ENCODE results near the gene DCLRE1A.
A peak's percentile ranks its signal among the peaks of the same experiment; 100 is the strongest.

Gene DCLRE1A

GRCh38 chr10:113891476-113891875 lies 37.6 kb upstream of the DCLRE1A start:
- TF ChIP-seq CTCF (IDR thresholded peaks at IDR 0.05; ENCODE audit: low read depth, low read length) = no peak
- DNase-seq (ENCODE audit: low read depth in 2 of 2) = no peak
- H3K4me3 ChIP-seq (replicated peaks in 1 of 2; ENCODE audit: low read depth in 2 of 2, low read length in 2 of 2) = no peak overlapping the region

DNA sequence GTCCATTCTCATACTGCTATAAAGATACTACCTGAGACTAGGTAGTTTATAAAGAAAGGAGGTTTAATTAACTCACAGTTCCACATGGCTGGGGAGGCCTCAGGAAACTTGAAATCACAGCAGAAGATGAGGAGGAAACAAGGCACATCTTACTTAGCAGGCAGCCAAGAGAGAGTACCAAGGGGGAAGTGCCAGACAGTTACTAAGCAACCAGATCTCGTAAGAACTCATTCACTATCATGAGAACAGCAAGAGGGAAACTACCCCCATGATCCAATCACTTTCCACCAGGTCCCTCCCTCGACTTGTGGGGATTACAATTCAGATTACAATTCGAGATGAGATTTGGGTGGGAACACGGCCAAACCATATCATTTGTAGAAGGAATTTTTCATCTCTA lies 36.9 kb upstream of the DCLRE1A start:
- DNase-seq (ENCODE audit: low read depth in 2 of 2) = no peak
- TF ChIP-seq CTCF (IDR thresholded peaks at IDR 0.05; ENCODE audit: low read depth, low read length) = no peak
- no peak overlapping the region for H3K4me3 ChIP-seq (replicated peaks in 1 of 2; ENCODE audit: low read depth in 2 of 2, low read length in 2 of 2)

DNA sequence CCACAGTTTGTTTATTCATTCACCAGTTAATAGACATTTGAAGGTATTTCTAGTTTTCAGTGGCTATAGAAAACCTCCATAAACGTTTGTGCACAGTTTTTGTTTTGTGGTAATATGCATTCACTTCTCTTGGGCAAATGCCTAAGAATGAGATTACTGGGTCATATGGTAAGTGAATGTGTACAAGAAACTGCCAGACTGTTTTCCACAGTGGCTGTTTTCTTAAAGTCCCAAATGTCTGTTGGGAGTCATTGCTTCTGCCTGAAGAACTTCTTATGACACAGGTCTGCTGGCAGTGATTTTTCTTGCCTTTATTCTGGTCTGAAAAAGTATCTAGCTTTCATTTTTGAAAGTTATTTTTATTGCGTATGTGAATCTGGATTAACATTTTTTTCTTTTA lies 36.0 kb upstream of the DCLRE1A start:
- peak in 1 of 2 donors; percentile 13 for DNase-seq (ENCODE audit: low read depth in 2 of 2)
- TF ChIP-seq CTCF (IDR thresholded peaks at IDR 0.05; ENCODE audit: low read depth, low read length) = no peak
- H3K4me3 ChIP-seq (replicated peaks in 1 of 2; ENCODE audit: low read depth in 2 of 2, low read length in 2 of 2) = no peak overlapping the region

DNA sequence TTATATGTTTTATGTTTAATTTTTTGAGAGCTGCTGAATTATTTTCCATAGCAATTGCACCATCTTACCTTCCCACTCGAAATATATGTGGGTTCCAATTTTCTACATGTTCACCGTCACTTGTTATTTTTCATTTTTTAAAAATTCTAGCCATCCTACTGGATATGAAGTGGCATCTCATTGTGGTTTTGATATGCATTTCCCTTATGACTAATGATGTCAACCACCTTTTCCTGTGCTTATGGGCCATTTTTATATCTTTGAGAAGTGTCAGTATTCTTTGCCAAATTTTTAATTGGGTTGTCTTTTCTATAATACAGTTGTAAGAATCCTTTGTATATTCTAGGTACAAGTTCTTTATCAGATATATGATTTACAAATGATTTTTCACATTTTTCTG lies 28.4 kb upstream of the DCLRE1A start:
- DNase-seq (ENCODE audit: low read depth in 2 of 2) = no peak
- no peak overlapping the region for H3K4me3 ChIP-seq (replicated peaks in 1 of 2; ENCODE audit: low read depth in 2 of 2, low read length in 2 of 2)
- TF ChIP-seq CTCF (IDR thresholded peaks at IDR 0.05; ENCODE audit: low read depth, low read length) = no peak

DNA sequence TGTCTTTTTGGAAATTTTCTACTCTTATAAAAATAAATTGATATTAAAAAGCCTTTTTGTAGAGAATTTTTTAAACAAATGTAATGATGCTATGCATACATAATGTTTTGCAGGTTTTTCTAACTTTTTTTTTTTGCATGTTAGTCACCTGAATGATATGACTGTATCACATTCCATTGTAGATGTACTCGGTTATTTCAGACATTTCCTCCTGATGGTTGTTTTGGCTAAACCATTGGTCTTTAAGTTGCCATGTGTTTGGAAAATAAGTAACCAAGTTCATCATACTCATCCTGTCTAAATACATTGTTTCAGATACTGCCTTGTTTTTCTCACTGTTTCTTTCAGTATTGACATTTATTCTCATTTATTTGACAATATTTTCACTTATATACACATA lies 26.4 kb upstream of the DCLRE1A start:
- TF ChIP-seq CTCF (IDR thresholded peaks at IDR 0.05; ENCODE audit: low read depth, low read length) = no peak
- DNase-seq (ENCODE audit: low read depth in 2 of 2) = peak in 1 of 2 donors; percentile 76
- no peak overlapping the region for H3K4me3 ChIP-seq (replicated peaks in 1 of 2; ENCODE audit: low read depth in 2 of 2, low read length in 2 of 2)

GRCh38 chr10:113879691-113880090 lies 25.8 kb upstream of the DCLRE1A start:
- no peak for TF ChIP-seq CTCF (IDR thresholded peaks at IDR 0.05; ENCODE audit: low read depth, low read length)
- H3K4me3 ChIP-seq (replicated peaks in 1 of 2; ENCODE audit: low read depth in 2 of 2, low read length in 2 of 2) = no peak overlapping the region
- DNase-seq (ENCODE audit: low read depth in 2 of 2) = no peak

GRCh38 chr10:113876461-113876860 lies 22.6 kb upstream of the DCLRE1A start:
- TF ChIP-seq CTCF (IDR thresholded peaks at IDR 0.05; ENCODE audit: low read depth, low read length) = no peak
- no peak overlapping the region for H3K4me3 ChIP-seq (replicated peaks in 1 of 2; ENCODE audit: low read depth in 2 of 2, low read length in 2 of 2)
- no peak for DNase-seq (ENCODE audit: low read depth in 2 of 2)

Measured in cardiac fibroblast (primary cell).